HEK293 (cell line): ENCODE results near the gene AKAP14.

ENCODE experiments used
- BCL11A ChIP-seq: fragments of 450-650 bp; formaldehyde crosslinking; IDR thresholded peaks from 2 replicates; pipeline ENCODE4 v1.5.1; 2016; ENCODE audit warnings: low read depth, missing biosample characterization, missing genetic modification characterization
- CTCF ChIP-seq: fragments of 450-650 bp; formaldehyde crosslinking; IDR thresholded peaks from 2 replicates; pipeline ENCODE4 v1.5.1; 2016; ENCODE audit warnings: missing biosample characterization, missing genetic modification characterization
- IKZF3 ChIP-seq: fragments of 450-650 bp; IDR thresholded peaks from 2 replicates; pipeline ENCODE4 v1.5.0; 2018; ENCODE audit warnings: missing biosample characterization, mild to moderate bottlenecking, missing genetic modification characterization, moderate library complexity
- KLF1 ChIP-seq: fragments of 450-650 bp; formaldehyde crosslinking; IDR thresholded peaks from 2 replicates; pipeline ENCODE4 v1.5.1; 2016; ENCODE audit warnings: missing biosample characterization, missing genetic modification characterization
- KLF16 ChIP-seq: fragments of 450-650 bp; formaldehyde crosslinking; IDR thresholded peaks from 2 replicates; pipeline ENCODE4 v1.5.1; 2017; ENCODE audit warnings: missing biosample characterization, missing genetic modification characterization
- KLF17 ChIP-seq: fragments of 450-650 bp; formaldehyde crosslinking; IDR thresholded peaks from 2 replicates; pipeline ENCODE4 v1.5.1; 2016; ENCODE audit warnings: missing biosample characterization, missing genetic modification characterization
- OSR2 ChIP-seq: fragments of 450-650 bp; formaldehyde crosslinking; IDR thresholded peaks from 2 replicates; pipeline ENCODE4 v1.5.1; 2016; ENCODE audit warnings: missing biosample characterization, missing genetic modification characterization
- PATZ1 ChIP-seq: fragments of 450-650 bp; formaldehyde crosslinking; IDR thresholded peaks from 2 replicates; pipeline ENCODE4 v1.5.1; 2016; ENCODE audit warnings: missing biosample characterization, missing genetic modification characterization
- SP2 ChIP-seq: fragments of 450-650 bp; formaldehyde crosslinking; IDR thresholded peaks from 2 replicates; pipeline ENCODE4 v1.5.1; 2016; ENCODE audit warnings: missing biosample characterization, missing genetic modification characterization
- SP3 ChIP-seq: fragments of 450-650 bp; formaldehyde crosslinking; IDR thresholded peaks from 2 replicates; pipeline ENCODE4 v1.5.1; 2016; ENCODE audit warnings: missing biosample characterization, missing genetic modification characterization
- SP7 ChIP-seq: fragments of 450-650 bp; formaldehyde crosslinking; IDR thresholded peaks from 2 replicates; pipeline ENCODE4 v1.5.1; 2016; ENCODE audit warnings: missing biosample characterization, missing genetic modification characterization
- TCF7L2 ChIP-seq: IDR thresholded peaks from 2 replicates; pipeline ENCODE4 v1.6.1; 2011; ENCODE audit warnings: low read depth, mild to moderate bottlenecking, inconsistent platforms, low read length, moderate library complexity, borderline replicate concordance
- YY1 ChIP-seq: fragments of 450-650 bp; formaldehyde crosslinking; IDR thresholded peaks from 2 replicates; pipeline ENCODE4 v1.5.1; 2018; ENCODE audit warnings: missing biosample characterization, missing genetic modification characterization
- ZBTB26 ChIP-seq: fragments of 450-650 bp; formaldehyde crosslinking; optimal IDR thresholded peaks from 2 replicates; pipeline ENCODE3; 2016; ENCODE audit warnings: missing biosample characterization, mild to moderate bottlenecking, missing genetic modification characterization
- ZBTB48 ChIP-seq: fragments of 450-650 bp; formaldehyde crosslinking; IDR thresholded peaks from 2 replicates; pipeline ENCODE4 v1.5.1; 2016; ENCODE audit warnings: missing biosample characterization, missing genetic modification characterization
- ZBTB8A ChIP-seq: fragments of 450-650 bp; formaldehyde crosslinking; IDR thresholded peaks from 2 replicates; pipeline ENCODE4 v1.5.1; 2016; ENCODE audit warnings: missing biosample characterization, missing genetic modification characterization
- ZIC2 ChIP-seq: fragments of 450-650 bp; formaldehyde crosslinking; IDR thresholded peaks from 2 replicates; pipeline ENCODE4 v1.5.1; 2016; ENCODE audit warnings: missing biosample characterization, missing genetic modification characterization
- ZNF132 ChIP-seq: fragments of 450-650 bp; formaldehyde crosslinking; IDR thresholded peaks from 2 replicates; pipeline ENCODE4 v1.5.1; 2017; ENCODE audit warnings: missing biosample characterization, missing genetic modification characterization, borderline replicate concordance
- ZNF140 ChIP-seq: fragments of 450-650 bp; formaldehyde crosslinking; IDR thresholded peaks from 2 replicates; pipeline ENCODE4 v1.5.1; 2016; ENCODE audit warnings: missing biosample characterization, missing genetic modification characterization
- ZNF24 ChIP-seq: fragments of 450-650 bp; formaldehyde crosslinking; IDR thresholded peaks from 2 replicates; pipeline ENCODE4 v1.5.1; 2016; ENCODE audit warnings: missing biosample characterization, missing genetic modification characterization
- ZNF335 ChIP-seq: fragments of 450-650 bp; formaldehyde crosslinking; conservative IDR thresholded peaks from 2 replicates; pipeline ENCODE4 v1.5.1; 2016; ENCODE audit warnings: missing biosample characterization, missing genetic modification characterization
- ZNF366 ChIP-seq: fragments of 450-650 bp; formaldehyde crosslinking; conservative IDR thresholded peaks from 2 replicates; pipeline ENCODE4 v1.5.1; 2016; ENCODE audit warnings: missing biosample characterization, missing genetic modification characterization
- ZNF449 ChIP-seq: fragments of 450-650 bp; formaldehyde crosslinking; IDR thresholded peaks from 2 replicates; pipeline ENCODE4 v1.5.1; 2017; ENCODE audit warnings: missing biosample characterization, mild to moderate bottlenecking, missing genetic modification characterization, moderate library complexity
- ZNF529 ChIP-seq: fragments of 450-650 bp; formaldehyde crosslinking; IDR thresholded peaks from 2 replicates; pipeline ENCODE4 v1.5.1; 2017; ENCODE audit warnings: missing genetic modification characterization, missing biosample characterization; ENCODE audit not compliant: insufficient replicate concordance
- ZNF600 ChIP-seq: fragments of 450-650 bp; formaldehyde crosslinking; IDR thresholded peaks from 2 replicates; pipeline ENCODE4 v1.5.1; 2016; ENCODE audit warnings: missing biosample characterization, missing genetic modification characterization
- ZNF707 ChIP-seq: fragments of 450-650 bp; formaldehyde crosslinking; IDR thresholded peaks from 2 replicates; pipeline ENCODE4 v1.5.1; 2016; ENCODE audit warnings: missing biosample characterization, missing genetic modification characterization
- ZNF76 ChIP-seq: fragments of 450-650 bp; formaldehyde crosslinking; IDR thresholded peaks from 2 replicates; pipeline ENCODE4; 2016; ENCODE audit warnings: low read depth, missing biosample characterization, missing genetic modification characterization, borderline replicate concordance
- ZNF843 ChIP-seq: fragments of 450-650 bp; formaldehyde crosslinking; IDR thresholded peaks from 2 replicates; pipeline ENCODE4 v1.5.1; 2016; ENCODE audit warnings: missing biosample characterization, missing genetic modification characterization
- ZSCAN16 ChIP-seq: fragments of 450-650 bp; formaldehyde crosslinking; IDR thresholded peaks from 2 replicates; pipeline ENCODE4 v1.5.1; 2016; ENCODE audit warnings: missing biosample characterization, missing genetic modification characterization
- ZSCAN5A ChIP-seq: fragments of 450-650 bp; formaldehyde crosslinking; IDR thresholded peaks from 2 replicates; pipeline ENCODE4 v1.5.1; 2016; ENCODE audit warnings: missing biosample characterization, missing genetic modification characterization

AKAP14 gene

GRCh38 chrX:119852382-119853353, 43.0 kb upstream of the AKAP14 start, which contains the start of gene UPF3B (continued):
- TF ChIP-seq ZNF24 (tag by site-specific recombination) (0 out of 2 replicates have a peak, but pooled peaks have one; percentile 33), ZNF529 (tag by site-specific recombination) (no peak), ZNF335 (tag by site-specific recombination) (peak; percentile 73), KLF1 (0 out of 2 replicates have a peak, but pooled peaks have one; percentile 17), KLF16 (tag by site-specific recombination) (peak; percentile 63), ZNF132 (no peak), ZBTB48 (tag by site-specific recombination) (peak; percentile 79), CTCF (tag by site-specific recombination) (no peak), ZBTB26 (tag by site-specific recombination) (peak; percentile 33), IKZF3 (peak; percentile 95), KLF17 (0 out of 2 replicates have a peak, but pooled peaks have one; percentile 26), SP3 (tag by site-specific recombination) (peak; percentile 80), BCL11A (tag by site-specific recombination) (peak; percentile 77), ZNF76 (peak; percentile 87), ZNF140 (tag by site-specific recombination) (no peak), ZIC2 (tag by site-specific recombination) (0 out of 2 replicates have a peak, but pooled peaks have one; percentile 24), ZNF366 (peak; percentile 46), ZNF707 (tag by site-specific recombination) (no peak), ZSCAN16 (tag by site-specific recombination) (no peak), ZBTB8A (peak; percentile 91), ZNF449 (tag by site-specific recombination) (peak; percentile 91), TCF7L2 (no peak), SP7 (tag by site-specific recombination) (peak; percentile 52; the same call in 1 of the 2 replicates), ZNF843 (peak; percentile 16; the same call in 1 of the 2 replicates), SP2 (peak; percentile 89), YY1 (tag by site-specific recombination) (0 out of 2 replicates have a peak, but pooled peaks have one; percentile 39), ZSCAN5A (no peak), PATZ1 (tag by site-specific recombination) (peak; percentile 77; the same call in 1 of the 2 replicates), ZNF600 (tag by site-specific recombination) (peak; percentile 47; the same call in 1 of the 2 replicates), OSR2 (tag by site-specific recombination) (peak; percentile 27; the same call in 1 of the 2 replicates)
